ENCODE measurements around the gene ATP2B1. TPM values are rescaled to one million over a fixed set of nuclear protein-coding genes. Genes with fewer than 3 reads are reported as not detected.

Gene ATP2B1
- total and polyA plus RNA-seq, 2 donors (not counting 3 experiments of a cell fraction or from before 2014, with no cell fraction given) = 6.4 to 28.0 TPM

- Histone ChIP-seq H3K4me2 (ENCODE audit: insufficient read depth, low read length) (no peak overlapping the region), H4K20me1 (replicated peaks; ENCODE audit: control insufficient read depth, extremely low read depth, insufficient read depth, low read length) (no peaks in the 10 kb centered on the region), H3K4me1 (ENCODE audit: control insufficient read depth, extremely low read depth, insufficient read depth, low read length) (no peaks in the 10 kb centered on the region), H3K27me3 (ENCODE audit: control insufficient read depth in 2 of 2, insufficient read depth in 2 of 2, low read length in 2 of 2) (no peaks in the 10 kb centered on the region), H3K9me1 (replicated peaks; ENCODE audit: control insufficient read depth, extremely low read depth, insufficient read depth, low read length) (no peaks in the 10 kb centered on the region), H2AFZ (ENCODE audit: low read depth, low read length) (no peak overlapping the region), H3K9me3 (replicated peaks; ENCODE audit: control insufficient read depth, insufficient read depth, low read length) (no peaks in the 10 kb centered on the region), H3K9ac (replicated peaks; ENCODE audit: extremely low read depth, insufficient read depth, low read length) (no peak overlapping the region), H3K36me3 (ENCODE audit: control insufficient read depth in 2 of 2, extremely low read depth in 1 of 2, insufficient read depth in 2 of 2, low read length in 2 of 2) (no peaks in the 10 kb centered on the region), H3K4me3 (replicated peaks in 1 of 3; ENCODE audit: insufficient read depth in 1 of 3, low read depth in 1 of 3, low read length in 3 of 3) (no peak overlapping the region), H3K79me2 (ENCODE audit: control insufficient read depth, insufficient read depth, low read length) (no peaks in the 10 kb centered on the region), H3K27ac (ENCODE audit: insufficient read depth, low read depth, low read length) (no peak overlapping the region)
- CTCF ChIA-PET = no interaction called here
- intact Hi-C loops (cut with micrococcal nuclease) = no loop called here
- DNase-seq (ENCODE audit: low read depth, low spot score) (no peak), FAIRE-seq (no peak)
- POLR2A ChIA-PET = no interaction called here
- dilution Hi-C loops (cut with MboI; ENCODE audit: extremely low pct_ligation_motif_present, low sequenced_read_pairs) = no loop called here
- TF ChIP-seq JUN (IDR thresholded peaks at IDR 0.05; ENCODE audit: borderline replicate concordance, insufficient read depth, insufficient read length, low read depth) (no peak), POLR2A (IDR thresholded peaks at IDR 0.05; ENCODE audit: low read depth, low read length) (no peak), EZH2 (IDR thresholded peaks at IDR 0.05; ENCODE audit: borderline replicate concordance, low read depth, low read length, severe bottlenecking) (no peak), MAX (IDR thresholded peaks at IDR 0.05; ENCODE audit: insufficient read depth, insufficient read length) (no peak), CTCF (IDR thresholded peaks at IDR 0.05; ENCODE audit: extremely low read depth in 1 of 2, insufficient read depth in 1 of 2, low read depth in 1 of 2, low read length in 2 of 2) (no peak), FOS (IDR thresholded peaks at IDR 0.05; ENCODE audit: borderline replicate concordance, insufficient read depth, low read length) (no peak)
- BruUV-seq (replicated peaks) = no TSS peak
Observed at GRCh38 chr12:89736995-89737394, 28.4 kb upstream of the ATP2B1 start.

Measured in endothelial cell of umbilical vein (primary cell).